Right kidney (tissue), 1 donor: ENCODE data around the gene DPP6.
"Not testable (repeated sequence)": the region's sequence is repeated elsewhere in the genome, so short reads cannot be mapped to it uniquely, and the experiment has no call there.

Experiments
- DNase-seq: peaks from one replicate; pipeline ENCODE4 v3.0.0-alpha.2; 2016

The DPP6 gene

DNA sequence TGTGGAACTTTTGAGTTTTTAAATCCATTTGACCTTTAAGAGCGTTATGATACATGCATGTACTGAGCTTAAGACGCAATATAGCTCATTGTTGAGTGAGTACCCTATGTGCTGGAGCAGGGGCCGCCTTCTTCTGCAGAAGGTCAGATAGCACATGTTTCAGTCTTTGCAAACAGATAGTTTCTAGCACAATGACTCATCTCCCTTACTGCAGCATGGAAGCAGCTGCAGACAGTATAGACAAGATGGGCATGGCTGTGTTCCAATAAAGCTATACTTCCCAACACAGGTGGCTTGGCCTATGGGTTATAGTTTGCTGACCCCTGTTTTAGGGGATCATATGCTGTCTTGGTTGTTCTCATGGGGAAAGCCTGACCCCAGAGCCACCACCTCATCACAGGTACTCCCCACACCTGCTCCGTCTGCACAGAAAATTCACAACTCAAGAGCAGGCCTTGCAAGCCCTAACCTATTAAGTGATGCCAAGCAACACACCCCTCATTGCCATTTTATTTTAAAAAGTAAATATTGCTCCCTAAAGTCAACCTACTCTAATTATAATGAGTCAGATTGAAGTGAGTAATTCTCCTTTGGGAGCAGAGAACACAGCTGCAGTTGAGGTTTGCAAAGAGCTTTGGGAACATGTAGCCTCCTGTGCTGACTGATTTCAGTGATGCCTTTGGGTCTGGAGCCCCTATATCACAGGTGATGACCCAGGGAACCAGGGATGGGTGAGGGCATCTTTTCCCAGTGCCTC lies 620.6 kb downstream of the DPP6 start:
- no peak for DNase-seq

GRCh38 chr7:154674191-154674590 lies 622.0 kb downstream of the DPP6 start:
- DNase-seq, result no peak

- DNase-seq, result no peak
These were observed 623.4 kb downstream of the DPP6 start for GRCh38 chr7:154675560-154675959.

DNA sequence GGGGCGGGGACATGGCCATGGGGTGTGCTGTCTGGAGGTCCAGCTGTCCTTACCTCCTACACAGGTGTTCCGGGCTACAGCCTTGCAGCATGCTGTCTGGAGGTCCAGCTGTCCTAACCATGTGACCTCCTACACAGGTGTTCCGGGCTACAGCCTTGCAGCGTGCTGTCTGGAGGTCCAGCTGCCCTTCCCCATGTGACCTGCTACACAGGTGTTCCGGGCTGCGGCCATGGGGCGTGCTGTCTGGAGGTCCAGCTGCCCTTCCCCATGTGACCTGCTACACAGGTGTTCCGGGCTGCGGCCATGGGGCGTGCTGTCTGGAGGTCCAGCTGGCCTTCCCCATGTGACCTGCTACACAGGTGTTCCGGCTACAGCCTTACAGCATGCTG lies 623.8 kb downstream of the DPP6 start:
- not testable (repeated sequence) for DNase-seq

DNA sequence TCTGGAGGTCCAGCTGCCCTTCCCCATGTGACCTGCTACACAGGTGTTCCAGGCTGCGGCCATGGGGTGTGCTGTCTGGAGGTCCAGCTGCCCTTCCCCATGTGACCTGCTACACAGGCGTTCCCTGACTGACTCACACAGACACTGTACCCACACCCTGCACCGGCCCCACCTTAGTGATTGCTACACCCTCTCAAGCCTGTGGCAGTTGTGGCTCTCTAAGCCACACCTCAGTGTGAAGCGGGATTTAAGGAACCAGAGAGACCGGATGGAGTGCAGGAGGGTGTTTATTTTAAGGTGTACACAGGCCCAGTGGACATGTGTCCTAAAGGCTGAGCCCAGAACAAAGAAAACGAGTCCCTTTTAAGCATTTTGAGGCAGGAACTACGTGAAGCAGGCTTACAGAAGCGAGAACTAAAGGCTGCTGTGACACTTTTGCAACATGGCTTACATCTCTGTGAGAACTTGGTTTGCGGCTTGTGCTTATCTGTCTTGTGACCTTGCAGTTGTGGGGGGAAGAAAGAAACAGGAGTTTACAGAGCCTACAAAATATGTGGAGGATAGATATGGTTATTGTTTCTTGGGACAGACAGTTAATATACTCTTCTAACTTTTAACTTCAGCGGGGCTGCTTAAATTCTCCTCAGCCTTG lies 624.4 kb downstream of the DPP6 start:
- DNase-seq, result no peak

GRCh38 chr7:154677454-154677853 lies 625.3 kb downstream of the DPP6 start:
- DNase-seq, result no peak

- DNase-seq, result not testable (repeated sequence)
These were observed 625.9 kb downstream of the DPP6 start for GRCh38 chr7:154678001-154678550.

GRCh38 chr7:154679379-154680053 lies 627.3 kb downstream of the DPP6 start:
- DNase-seq, result no peak

GRCh38 chr7:154680894-154681659 lies 628.9 kb downstream of the DPP6 start:
- no peak for DNase-seq

- no peak for DNase-seq
These were observed 629.8 kb downstream of the DPP6 start for GRCh38 chr7:154682003-154682402.

DNA sequence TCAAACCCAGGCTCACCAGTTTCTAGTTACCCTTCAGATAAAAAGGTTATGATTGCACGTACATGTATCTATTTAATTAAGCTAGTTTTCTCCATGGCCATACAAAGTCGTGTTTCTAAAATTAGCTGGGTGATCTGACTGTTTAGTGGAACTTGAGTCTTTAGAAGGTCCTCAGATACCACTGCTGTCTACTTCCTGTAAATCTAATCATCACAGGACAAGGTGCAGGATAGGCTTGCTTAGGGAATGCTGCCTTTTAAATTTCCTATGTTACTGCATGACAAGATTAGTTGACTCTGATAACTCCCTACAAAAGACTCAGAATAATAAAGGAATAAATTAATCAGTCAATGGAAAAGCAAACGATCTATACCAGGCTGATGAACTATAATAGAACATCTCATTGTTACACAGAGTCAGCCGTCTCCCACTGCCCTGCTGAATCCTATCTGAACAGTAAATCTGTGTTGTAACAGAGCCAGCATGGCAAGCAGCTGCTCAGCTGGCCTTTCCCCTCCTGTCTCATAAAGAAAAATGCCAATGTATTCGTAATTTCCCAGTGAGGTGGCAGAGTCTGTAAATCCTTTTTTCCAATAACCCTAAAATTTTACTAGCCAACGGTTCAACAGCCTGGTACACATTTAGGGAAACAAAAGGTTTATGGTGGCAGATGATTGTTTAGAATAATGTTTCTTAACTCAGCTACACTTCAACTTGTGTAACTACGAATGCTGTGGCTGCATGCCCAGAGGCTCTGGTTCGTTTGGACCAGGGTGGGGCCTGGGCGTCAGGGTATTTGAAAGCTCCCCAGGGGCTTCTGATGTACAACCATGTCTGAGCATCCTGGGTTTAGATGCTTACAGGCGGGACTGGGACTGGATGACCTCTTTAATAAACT lies 632.7 kb downstream of the DPP6 start:
- no peak for DNase-seq

- DNase-seq, result no peak
These were observed 633.3 kb downstream of the DPP6 start for GRCh38 chr7:154685564-154685901.

DNA sequence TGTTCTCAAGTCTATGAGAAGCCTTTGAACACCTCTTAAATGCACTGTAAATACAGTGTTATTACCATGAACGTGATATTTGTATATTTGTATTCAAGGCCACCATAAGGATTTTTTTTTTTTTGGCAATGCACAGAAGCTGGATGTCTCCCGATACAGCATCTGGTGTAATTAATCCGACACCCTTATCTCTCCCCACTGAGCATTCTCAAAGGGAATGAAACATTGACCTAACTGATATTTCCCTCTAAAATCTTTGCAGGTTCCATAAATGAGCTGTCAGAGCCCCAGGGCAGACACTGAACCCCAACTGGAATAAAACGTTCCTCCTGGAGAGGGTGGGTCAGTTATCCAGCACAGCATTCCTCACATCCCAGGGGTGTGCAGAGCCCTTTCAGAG lies 634.1 kb downstream of the DPP6 start:
- no peak for DNase-seq

DNA sequence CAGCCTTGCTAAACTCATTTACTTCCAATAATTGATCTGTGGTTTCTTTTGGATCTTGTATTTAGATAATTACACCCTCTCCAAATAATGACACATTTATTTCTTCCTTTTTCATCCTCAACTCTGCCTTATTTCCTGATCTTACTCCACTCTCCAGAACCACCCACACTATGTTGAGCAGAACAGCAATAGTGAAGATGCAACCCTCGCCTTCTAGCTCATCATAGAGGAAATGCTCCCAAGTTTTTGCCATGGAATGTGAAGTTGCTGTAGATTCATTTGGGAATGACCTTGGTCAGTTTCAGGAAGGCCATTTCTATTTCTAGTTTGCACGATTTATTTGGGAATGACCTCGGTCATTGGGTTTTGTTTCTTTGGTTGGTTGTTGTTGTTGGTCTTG lies 636.8 kb downstream of the DPP6 start:
- DNase-seq, result no peak

GRCh38 chr7:154690411-154690810 lies 638.2 kb downstream of the DPP6 start:
- DNase-seq, result no peak

DNA sequence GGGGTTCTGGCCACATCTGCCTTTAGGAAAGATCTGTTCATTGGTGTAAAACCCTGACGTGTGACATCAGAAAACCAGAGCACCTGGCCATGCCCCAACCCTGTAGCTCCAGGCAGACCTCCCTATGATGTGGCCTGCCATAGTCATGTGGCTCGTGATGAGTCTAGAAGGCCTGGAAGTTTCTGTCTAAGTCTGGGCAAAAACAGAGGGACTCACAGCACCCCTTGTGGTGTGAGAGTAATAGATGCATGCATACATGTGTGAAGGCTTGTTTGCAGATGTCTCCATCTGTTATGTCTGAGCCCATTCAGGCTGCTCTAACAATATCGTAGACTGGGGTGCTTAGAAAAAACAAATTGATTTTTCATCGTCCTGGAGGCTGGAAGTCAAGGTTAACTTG lies 641.5 kb downstream of the DPP6 start:
- DNase-seq, result no peak

GRCh38 chr7:154695836-154696235 lies 643.6 kb downstream of the DPP6 start:
- no peak for DNase-seq

- DNase-seq, result no peak
These were observed 644.4 kb downstream of the DPP6 start for GRCh38 chr7:154696556-154696955.

- no peak for DNase-seq
These were observed 646.6 kb downstream of the DPP6 start for GRCh38 chr7:154698726-154699291.

DNA sequence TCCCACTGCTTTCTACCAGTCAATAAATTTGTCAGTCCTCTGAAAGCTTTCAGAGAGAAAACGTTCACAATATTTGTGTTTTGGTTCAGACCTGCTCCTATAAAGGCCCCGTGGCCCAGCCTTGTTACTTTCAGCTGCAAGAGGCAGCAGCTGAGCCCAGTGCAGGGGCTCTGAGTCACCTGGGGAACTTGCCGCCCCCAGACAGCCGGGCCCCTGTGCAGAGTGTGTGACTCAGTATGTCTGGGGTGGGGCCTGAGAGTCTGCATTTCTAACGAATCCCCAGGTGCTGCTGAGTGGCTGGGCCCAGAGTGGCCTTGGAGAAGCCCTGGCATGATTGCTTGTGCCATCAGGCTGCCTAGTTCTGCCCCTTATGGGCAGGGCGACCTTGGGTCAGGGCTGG lies 647.2 kb downstream of the DPP6 start:
- no peak for DNase-seq

- DNase-seq, result no peak
These were observed 657.8 kb downstream of the DPP6 start for GRCh38 chr7:154709840-154710520.
